ENCODE results near the gene SRC. TPM values are rescaled to one million over a fixed set of nuclear protein-coding genes. Genes with fewer than 3 reads are reported as not detected.

Gene SRC
- polyA plus RNA-seq, 1 donor, result 165 TPM

GRCh38 chr20:37326666-37327065, 19.3 kb upstream of the SRC start:
- Histone ChIP-seq H3K36me3 (ENCODE audit: control insufficient read depth, insufficient read depth, low read length) (no peaks in the 10 kb centered on the region), H3K4me3 (ENCODE audit: low read length) (no peak overlapping the region), H3K27me3 (ENCODE audit: control insufficient read depth, insufficient read depth, low read length) (no peaks in the 10 kb centered on the region), H3K27ac (ENCODE audit: low read length) (no peak overlapping the region), H3K4me1 (ENCODE audit: control insufficient read depth, insufficient read depth, low read length) (peaks cover 3% of the 10 kb centered on the region), H3K9me3 (ENCODE audit: control insufficient read depth, low read depth, low read length) (no peaks in the 10 kb centered on the region)
- WGBS (ENCODE audit: insufficient coverage, low lambda C conversion rate), result no CpG with 5 or more reads among the region's 2 CpGs
- DNase-seq, result no peak

GRCh38 chr20:37327748-37328147, 18.2 kb upstream of the SRC start:
- WGBS (ENCODE audit: insufficient coverage, low lambda C conversion rate), result no CpG with 5 or more reads among the region's 13 CpGs
- Histone ChIP-seq H3K9me3 (ENCODE audit: control insufficient read depth, low read depth, low read length) (no peaks in the 10 kb centered on the region), H3K36me3 (ENCODE audit: control insufficient read depth, insufficient read depth, low read length) (no peaks in the 10 kb centered on the region), H3K4me3 (ENCODE audit: low read length) (no peak overlapping the region), H3K27ac (ENCODE audit: low read length) (no peak overlapping the region), H3K4me1 (ENCODE audit: control insufficient read depth, insufficient read depth, low read length) (peaks cover 10% of the 10 kb centered on the region), H3K27me3 (ENCODE audit: control insufficient read depth, insufficient read depth, low read length) (no peaks in the 10 kb centered on the region)
- DNase-seq, result no peak

- Histone ChIP-seq H3K9me3 (ENCODE audit: control insufficient read depth, low read depth, low read length) (no peaks in the 10 kb centered on the region), H3K4me1 (ENCODE audit: control insufficient read depth, insufficient read depth, low read length) (peaks cover 10% of the 10 kb centered on the region), H3K4me3 (ENCODE audit: low read length) (no peak overlapping the region), H3K27me3 (ENCODE audit: control insufficient read depth, insufficient read depth, low read length) (no peaks in the 10 kb centered on the region), H3K36me3 (ENCODE audit: control insufficient read depth, insufficient read depth, low read length) (no peaks in the 10 kb centered on the region), H3K27ac (ENCODE audit: low read length) (no peak overlapping the region)
- no CpG with 5 or more reads among the region's 14 CpGs for WGBS (ENCODE audit: insufficient coverage, low lambda C conversion rate)
- DNase-seq, result no peak
Observed at GRCh38 chr20:37328149-37328945, 17.6 kb upstream of the SRC start.

- H3K27ac ChIP-seq (ENCODE audit: low read length), result no peak overlapping the region
- H3K27me3 ChIP-seq (ENCODE audit: control insufficient read depth, insufficient read depth, low read length), result no peaks in the 10 kb centered on the region
- no peak overlapping the region for H3K4me3 ChIP-seq (ENCODE audit: low read length)
- no peaks in the 10 kb centered on the region for H3K36me3 ChIP-seq (ENCODE audit: control insufficient read depth, insufficient read depth, low read length)
- H3K9me3 ChIP-seq (ENCODE audit: control insufficient read depth, low read depth, low read length), result no peaks in the 10 kb centered on the region
- H3K4me1 ChIP-seq (ENCODE audit: control insufficient read depth, insufficient read depth, low read length), result peaks cover 10% of the 10 kb centered on the region
- DNase-seq, result no peak
- 100% methylated on average over 2 of the region's 6 CpGs for WGBS (ENCODE audit: insufficient coverage, low lambda C conversion rate)
Observed at GRCh38 chr20:37329481-37330165, 16.3 kb upstream of the SRC start.

GRCh38 chr20:37330316-37330715, 15.6 kb upstream of the SRC start:
- H3K4me3 ChIP-seq (ENCODE audit: low read length), result no peak overlapping the region
- WGBS (ENCODE audit: insufficient coverage, low lambda C conversion rate), result no CpG with 5 or more reads among the region's 6 CpGs

GRCh38 chr20:37331060-37331857, 14.7 kb upstream of the SRC start:
- Histone ChIP-seq H3K4me1 (ENCODE audit: control insufficient read depth, insufficient read depth, low read length) (peaks cover 17% of the 10 kb centered on the region), H3K36me3 (ENCODE audit: control insufficient read depth, insufficient read depth, low read length) (no peaks in the 10 kb centered on the region), H3K27ac (ENCODE audit: low read length) (no peak overlapping the region), H3K27me3 (ENCODE audit: control insufficient read depth, insufficient read depth, low read length) (no peaks in the 10 kb centered on the region), H3K4me3 (ENCODE audit: low read length) (no peak overlapping the region), H3K9me3 (ENCODE audit: control insufficient read depth, low read depth, low read length) (no peaks in the 10 kb centered on the region)
- no CpG with 5 or more reads among the region's 11 CpGs for WGBS (ENCODE audit: insufficient coverage, low lambda C conversion rate)
- DNase-seq, result no peak

More at GRCh38 chr20:37330316-37330715, 15.6 kb upstream of the SRC start:
- H3K27ac ChIP-seq (ENCODE audit: low read length), result no peak overlapping the region
- peaks cover 10% of the 10 kb centered on the region for H3K4me1 ChIP-seq (ENCODE audit: control insufficient read depth, insufficient read depth, low read length)
- no peaks in the 10 kb centered on the region for H3K9me3 ChIP-seq (ENCODE audit: control insufficient read depth, low read depth, low read length)
- no peaks in the 10 kb centered on the region for H3K36me3 ChIP-seq (ENCODE audit: control insufficient read depth, insufficient read depth, low read length)
- no peaks in the 10 kb centered on the region for H3K27me3 ChIP-seq (ENCODE audit: control insufficient read depth, insufficient read depth, low read length)
- DNase-seq, result no peak

GRCh38 chr20:37333130-37333847, 12.7 kb upstream of the SRC start:
- no CpG with 5 or more reads among the region's 9 CpGs for WGBS (ENCODE audit: insufficient coverage, low lambda C conversion rate)
- H3K4me3 ChIP-seq (ENCODE audit: low read length), result no peak overlapping the region
- no peak overlapping the region for H3K27ac ChIP-seq (ENCODE audit: low read length)
- no peak for DNase-seq
- H3K4me1 ChIP-seq (ENCODE audit: control insufficient read depth, insufficient read depth, low read length), result peaks cover 24% of the 10 kb centered on the region
- no peaks in the 10 kb centered on the region for H3K9me3 ChIP-seq (ENCODE audit: control insufficient read depth, low read depth, low read length)
- H3K27me3 ChIP-seq (ENCODE audit: control insufficient read depth, insufficient read depth, low read length), result no peaks in the 10 kb centered on the region
- no peaks in the 10 kb centered on the region for H3K36me3 ChIP-seq (ENCODE audit: control insufficient read depth, insufficient read depth, low read length)

- H3K27ac ChIP-seq (ENCODE audit: low read length), result no peak overlapping the region
- H3K4me1 ChIP-seq (ENCODE audit: control insufficient read depth, insufficient read depth, low read length), result peaks cover 24% of the 10 kb centered on the region
- no CpG with 5 or more reads among the region's 16 CpGs for WGBS (ENCODE audit: insufficient coverage, low lambda C conversion rate)
- no peaks in the 10 kb centered on the region for H3K27me3 ChIP-seq (ENCODE audit: control insufficient read depth, insufficient read depth, low read length)
- no peaks in the 10 kb centered on the region for H3K36me3 ChIP-seq (ENCODE audit: control insufficient read depth, insufficient read depth, low read length)
- DNase-seq, result no peak
- no peaks in the 10 kb centered on the region for H3K9me3 ChIP-seq (ENCODE audit: control insufficient read depth, low read depth, low read length)
- H3K4me3 ChIP-seq (ENCODE audit: low read length), result no peak overlapping the region
Observed at GRCh38 chr20:37333848-37334318, 12.1 kb upstream of the SRC start.

- H3K36me3 ChIP-seq (ENCODE audit: control insufficient read depth, insufficient read depth, low read length), result no peaks in the 10 kb centered on the region
- no peak overlapping the region for H3K27ac ChIP-seq (ENCODE audit: low read length)
- no peak for DNase-seq
- H3K9me3 ChIP-seq (ENCODE audit: control insufficient read depth, low read depth, low read length), result no peaks in the 10 kb centered on the region
- H3K27me3 ChIP-seq (ENCODE audit: control insufficient read depth, insufficient read depth, low read length), result no peaks in the 10 kb centered on the region
- H3K4me1 ChIP-seq (ENCODE audit: control insufficient read depth, insufficient read depth, low read length), result peaks cover 24% of the 10 kb centered on the region
- H3K4me3 ChIP-seq (ENCODE audit: low read length), result no peak overlapping the region
- no CpG with 5 or more reads among the region's 2 CpGs for WGBS (ENCODE audit: insufficient coverage, low lambda C conversion rate)
Observed at GRCh38 chr20:37334450-37334849, 11.5 kb upstream of the SRC start.

All from large intestine (tissue), 3 donors.